Germinal center (tissue), 1 donor: ENCODE data around the gene OR4D9.
A peak's percentile ranks its signal among the peaks of the same experiment; 100 is the strongest.

ENCODE experiments used
- DNase-seq: peaks from one replicate; pipeline ENCODE4 v3.0.0; 2012; ENCODE audit warnings: mixed read lengths, low spot score

Gene OR4D9

GRCh38 chr11:59550842-59551658, 39.7 kb downstream of the OR4D9 start:
- peak; percentile 25 for DNase-seq

GRCh38 chr11:59551659-59552521, 40.6 kb downstream of the OR4D9 start:
- DNase-seq: no peak

- no peak for DNase-seq
These were observed 41.5 kb downstream of the OR4D9 start for GRCh38 chr11:59552844-59553243.

- no peak for DNase-seq
These were observed 42.0 kb downstream of the OR4D9 start for GRCh38 chr11:59553323-59553722.

- DNase-seq: no peak
These were observed 44.3 kb downstream of the OR4D9 start for GRCh38 chr11:59555601-59556114.

- no peak for DNase-seq
These were observed 45.0 kb downstream of the OR4D9 start for GRCh38 chr11:59556115-59556916.

- no peak for DNase-seq
These were observed 45.6 kb downstream of the OR4D9 start for GRCh38 chr11:59556917-59557348.

- no peak for DNase-seq
These were observed 46.9 kb downstream of the OR4D9 start for GRCh38 chr11:59558270-59558643.

- DNase-seq: no peak
These were observed 48.5 kb downstream of the OR4D9 start for GRCh38 chr11:59559886-59560285.

GRCh38 chr11:59560290-59560701, 49.0 kb downstream of the OR4D9 start:
- peak; percentile 45 for DNase-seq

GRCh38 chr11:59560702-59561473, 49.5 kb downstream of the OR4D9 start:
- peak; percentile 88 for DNase-seq

GRCh38 chr11:59562292-59562691, 51.0 kb downstream of the OR4D9 start:
- DNase-seq: no peak
